Epithelial cell of esophagus (primary cell): ENCODE measurements around the gene GFOD1.
A peak's percentile ranks its signal among the peaks of the same experiment; 100 is the strongest.

Source experiments
- DNase-seq: peaks from one replicate; pipeline ENCODE4 v3.0.0; 2010; ENCODE audit warnings: low read depth
- H3K4me3 ChIP-seq: 2 replicates; pipeline ENCODE4 v1.5.1; 2011; ENCODE audit warnings: mild to moderate bottlenecking, low read length, control low read depth
- TF ChIP-seq, protein P1 (sequence below): IDR thresholded peaks from 2 replicates; pipeline ENCODE4 v1.5.1; 2011; ENCODE audit warnings: low read depth, mild to moderate bottlenecking, low read length, control low read depth, inconsistent platforms; ENCODE audit not compliant: insufficient read depth; ENCODE audit errors: missing control alignments

The GFOD1 gene

DNA sequence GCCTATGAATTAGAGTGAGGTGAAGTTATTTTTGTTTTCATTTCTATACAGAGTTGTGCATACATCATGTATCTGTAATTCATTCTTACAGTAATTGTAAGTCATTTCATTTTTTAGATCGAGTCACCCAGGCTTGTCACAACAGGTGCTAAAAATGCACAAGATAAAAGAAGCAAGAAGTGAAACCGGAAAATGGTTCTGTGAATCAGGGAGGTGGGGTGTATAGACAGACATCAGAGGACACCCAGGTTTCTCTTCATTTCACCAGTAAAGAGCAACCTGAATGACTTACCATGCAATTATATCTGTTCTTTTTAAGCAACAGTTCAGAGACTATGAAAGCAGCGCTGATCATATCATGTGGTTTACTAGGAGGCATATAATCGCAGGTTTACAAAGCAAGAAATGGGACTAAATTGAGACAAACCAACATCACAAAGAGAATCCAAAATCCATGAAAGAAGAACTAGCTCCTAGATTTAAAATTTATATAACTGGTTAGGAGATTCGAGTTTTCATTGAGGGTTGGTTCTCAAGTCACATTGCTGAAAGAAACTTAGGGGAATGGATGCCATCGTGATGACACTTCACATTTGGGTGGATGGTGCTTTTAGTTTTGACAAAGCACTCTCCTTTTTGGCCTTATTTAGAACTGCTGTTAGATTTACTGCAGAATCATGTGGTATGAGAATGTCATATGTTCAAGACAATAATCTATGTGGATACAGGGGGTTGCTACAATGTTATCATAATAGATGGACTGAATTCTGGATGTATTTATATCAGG lies 131.2 kb downstream of the GFOD1 start:
- TF ChIP-seq, protein P1, sequence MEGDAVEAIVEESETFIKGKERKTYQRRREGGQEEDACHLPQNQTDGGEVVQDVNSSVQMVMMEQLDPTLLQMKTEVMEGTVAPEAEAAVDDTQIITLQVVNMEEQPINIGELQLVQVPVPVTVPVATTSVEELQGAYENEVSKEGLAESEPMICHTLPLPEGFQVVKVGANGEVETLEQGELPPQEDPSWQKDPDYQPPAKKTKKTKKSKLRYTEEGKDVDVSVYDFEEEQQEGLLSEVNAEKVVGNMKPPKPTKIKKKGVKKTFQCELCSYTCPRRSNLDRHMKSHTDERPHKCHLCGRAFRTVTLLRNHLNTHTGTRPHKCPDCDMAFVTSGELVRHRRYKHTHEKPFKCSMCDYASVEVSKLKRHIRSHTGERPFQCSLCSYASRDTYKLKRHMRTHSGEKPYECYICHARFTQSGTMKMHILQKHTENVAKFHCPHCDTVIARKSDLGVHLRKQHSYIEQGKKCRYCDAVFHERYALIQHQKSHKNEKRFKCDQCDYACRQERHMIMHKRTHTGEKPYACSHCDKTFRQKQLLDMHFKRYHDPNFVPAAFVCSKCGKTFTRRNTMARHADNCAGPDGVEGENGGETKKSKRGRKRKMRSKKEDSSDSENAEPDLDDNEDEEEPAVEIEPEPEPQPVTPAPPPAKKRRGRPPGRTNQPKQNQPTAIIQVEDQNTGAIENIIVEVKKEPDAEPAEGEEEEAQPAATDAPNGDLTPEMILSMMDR: no peak
- DNase-seq: peak; percentile 93
- H3K4me3 ChIP-seq: no peak overlapping the region

DNA sequence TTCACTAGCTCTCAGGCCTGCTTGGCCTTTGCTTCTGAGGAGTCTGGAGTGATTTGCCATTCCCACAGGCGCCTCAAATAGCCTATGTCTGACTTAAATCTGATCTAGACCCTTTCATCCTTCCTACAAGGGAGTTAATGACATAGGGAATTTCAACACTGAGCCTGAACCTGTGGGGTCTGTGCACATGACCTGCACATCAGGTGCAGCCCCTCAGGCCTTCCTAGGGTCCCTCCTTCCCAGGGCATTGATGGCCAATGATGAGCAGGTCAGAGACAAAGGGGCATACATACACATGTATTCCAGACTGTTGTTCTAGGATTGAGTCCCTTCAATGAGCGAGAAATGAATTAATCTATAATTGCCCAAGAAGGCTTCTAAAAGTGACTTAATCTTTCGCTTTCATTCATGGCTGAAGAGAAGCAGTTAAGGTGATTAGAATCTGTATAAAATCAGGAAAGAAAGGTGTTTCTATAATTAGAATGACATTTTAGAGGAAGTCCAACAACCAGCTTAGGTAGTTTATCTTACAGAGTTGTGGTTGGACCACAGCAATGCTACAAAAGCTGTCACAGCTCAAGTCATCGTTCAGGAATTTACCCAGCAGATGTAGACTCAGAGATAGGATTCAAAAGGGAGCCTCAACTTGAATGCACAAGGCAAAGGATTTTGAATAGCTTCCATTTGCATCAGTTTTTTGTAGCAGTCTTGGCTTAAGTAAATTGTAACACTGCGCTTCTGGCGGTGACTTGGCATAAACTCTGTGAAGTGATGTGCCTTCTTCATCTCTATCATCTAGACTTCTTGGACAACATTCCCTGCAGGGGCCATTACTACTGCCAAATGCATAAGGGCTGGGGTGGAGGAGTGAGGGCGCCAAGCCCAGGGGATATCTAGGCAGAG lies 132.1 kb downstream of the GFOD1 start:
- no peak overlapping the region for H3K4me3 ChIP-seq
- TF ChIP-seq, protein P1: no peak
- peak; percentile 93 for DNase-seq

DNA sequence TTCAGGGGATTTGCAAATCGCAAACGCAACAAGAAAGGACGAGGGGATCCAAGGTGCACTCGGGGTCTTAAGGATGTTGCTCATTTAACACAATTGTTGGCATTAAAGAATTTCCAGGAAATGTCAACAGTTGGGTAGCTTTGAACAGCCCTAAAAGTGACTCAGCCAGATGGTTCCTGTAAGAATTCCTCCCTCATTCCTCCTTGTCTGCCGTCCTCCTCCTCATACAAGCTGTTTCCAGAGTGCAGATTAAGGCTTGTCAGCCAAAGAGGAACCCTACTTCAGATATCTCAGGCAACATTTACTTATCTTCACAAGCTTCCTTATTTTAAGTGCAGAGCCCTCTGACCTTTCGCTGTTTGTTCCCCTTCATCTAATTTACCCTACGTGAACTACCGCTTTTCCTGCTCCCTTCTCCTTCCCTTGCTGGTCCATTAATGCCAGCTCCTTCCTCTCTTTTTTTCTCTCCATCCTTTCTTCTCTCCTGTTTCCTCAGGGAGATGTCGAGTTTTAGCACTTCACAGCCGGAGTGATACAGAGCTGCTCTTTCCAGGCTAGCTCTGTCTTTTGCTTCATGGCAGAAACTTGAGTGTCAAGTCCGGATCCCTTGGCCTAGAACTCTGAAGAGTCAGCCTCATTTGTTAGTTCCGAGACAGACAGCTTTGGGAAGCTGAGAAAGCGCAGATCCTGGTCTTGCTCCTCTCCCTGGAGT lies 132.9 kb downstream of the GFOD1 start:
- TF ChIP-seq, protein P1: no peak
- DNase-seq: peak; percentile 56
- H3K4me3 ChIP-seq: no peak overlapping the region

DNA sequence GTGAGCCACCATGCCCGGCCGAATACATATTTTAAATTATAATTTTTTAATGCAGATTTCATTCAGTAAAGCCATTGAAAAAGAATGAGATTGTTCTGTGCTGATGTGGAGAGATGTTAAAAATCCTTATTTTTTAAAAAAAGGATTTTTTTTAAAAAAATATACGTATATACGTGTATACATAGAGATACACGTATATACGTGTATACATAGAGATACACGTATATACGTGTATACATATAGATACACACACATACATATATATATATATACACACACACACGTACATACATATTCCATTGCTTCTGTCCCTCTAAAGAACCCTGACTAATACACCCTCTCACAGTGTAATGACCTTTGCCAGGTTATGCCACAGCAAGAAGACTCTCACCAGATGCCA lies 135.2 kb downstream of the GFOD1 start:
- no peak for DNase-seq
- no peak overlapping the region for H3K4me3 ChIP-seq
- TF ChIP-seq, protein P1: no peak

DNA sequence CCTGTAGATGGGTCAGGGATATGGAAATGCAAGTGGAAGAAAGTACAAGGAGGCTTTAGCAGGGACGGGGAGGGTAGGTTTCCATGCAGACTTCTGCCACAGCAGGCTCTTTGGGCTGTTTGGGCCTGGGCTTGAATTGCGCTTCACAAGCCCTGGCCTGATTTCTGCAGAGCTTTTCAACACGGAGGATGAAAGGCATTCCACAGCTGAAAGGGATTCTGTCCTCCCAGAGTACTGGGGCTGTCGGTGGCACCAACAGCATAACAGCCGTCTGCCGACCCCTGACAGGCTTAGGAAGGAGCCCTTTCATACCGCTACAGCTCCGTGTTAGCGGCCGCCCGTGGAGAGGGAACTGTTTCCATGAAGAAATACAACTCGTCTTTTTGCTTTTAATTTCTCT lies 136.1 kb downstream of the GFOD1 start:
- no peak overlapping the region for H3K4me3 ChIP-seq

DNA sequence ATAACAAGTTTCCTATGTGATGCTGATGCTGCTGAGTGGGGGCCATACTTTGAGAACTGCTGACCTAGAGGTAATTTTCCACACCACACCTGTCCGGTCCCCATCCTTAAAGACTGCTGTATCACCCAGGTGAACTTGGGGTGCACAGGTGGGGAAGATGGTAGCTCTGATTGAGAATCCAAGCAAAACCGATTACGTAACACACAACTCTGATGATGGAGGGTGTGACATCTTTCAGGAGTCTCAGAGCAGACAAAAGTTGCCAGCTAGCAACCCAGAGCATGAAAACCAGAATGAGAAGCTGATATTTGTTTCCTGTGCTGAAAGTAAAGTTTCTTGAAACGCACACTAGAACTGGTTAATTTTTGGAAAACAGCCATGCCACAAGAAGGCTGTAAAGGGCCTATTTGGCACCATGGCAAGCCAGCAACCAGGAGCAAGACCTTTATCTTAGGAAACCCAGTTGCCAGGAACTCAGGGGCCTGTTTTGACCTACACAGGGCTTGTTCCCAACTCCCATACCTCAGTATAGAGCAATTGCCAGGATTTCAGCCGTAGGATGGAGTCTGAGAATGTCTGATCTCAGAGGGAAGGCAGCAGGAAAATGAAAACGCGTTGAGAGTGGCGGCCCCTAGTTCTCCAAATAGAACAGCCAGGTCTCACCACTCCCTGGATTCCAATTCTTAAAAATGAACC lies 137.4 kb downstream of the GFOD1 start:
- TF ChIP-seq, protein P1: no peak
- no peak for DNase-seq
- H3K4me3 ChIP-seq: no peak overlapping the region

More for the DNA sequence above, 136.1 kb downstream of the GFOD1 start:
- TF ChIP-seq, protein P1: no peak
- no peak for DNase-seq
